Glomerular visceral epithelial cell (primary cell): ENCODE measurements around the gene CLDN2.
A peak's percentile ranks its signal among the peaks of the same experiment; 100 is the strongest.

Experiments
- DNase-seq: peaks from one replicate; pipeline ENCODE4 v3.0.0-alpha.2; 2016; ENCODE audit errors: extremely low spot score

Gene CLDN2

DNA sequence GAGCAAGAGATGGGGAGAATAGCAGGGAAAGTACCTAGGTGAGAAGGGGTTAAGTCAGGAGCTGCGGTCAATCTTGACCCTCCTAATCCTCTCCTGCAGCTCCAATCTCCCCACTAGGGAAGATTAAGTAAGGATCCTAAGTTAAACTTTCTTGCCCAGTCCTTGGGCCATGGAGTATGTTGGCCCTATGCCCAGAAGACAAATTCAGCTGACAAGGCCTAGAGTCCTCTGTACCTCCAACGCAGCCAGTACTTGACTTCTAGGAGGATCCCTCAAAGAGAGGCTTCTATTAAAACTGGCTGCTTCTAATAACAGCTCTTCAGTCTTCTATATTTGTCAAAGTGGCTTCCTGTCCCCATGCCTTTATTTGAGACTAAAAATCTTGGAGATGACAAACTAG is 1.4 kb downstream of the CLDN2 start:
- no peak for DNase-seq

GRCh38 chrX:106927023-106927422 is 6.8 kb downstream of the CLDN2 start:
- peak; percentile 16 for DNase-seq

GRCh38 chrX:106927700-106928099 is 7.5 kb downstream of the CLDN2 start:
- peak; percentile 80 for DNase-seq

- DNase-seq = no peak
Measured at GRCh38 chrX:106928227-106928626, 8.0 kb downstream of the CLDN2 start.

DNA sequence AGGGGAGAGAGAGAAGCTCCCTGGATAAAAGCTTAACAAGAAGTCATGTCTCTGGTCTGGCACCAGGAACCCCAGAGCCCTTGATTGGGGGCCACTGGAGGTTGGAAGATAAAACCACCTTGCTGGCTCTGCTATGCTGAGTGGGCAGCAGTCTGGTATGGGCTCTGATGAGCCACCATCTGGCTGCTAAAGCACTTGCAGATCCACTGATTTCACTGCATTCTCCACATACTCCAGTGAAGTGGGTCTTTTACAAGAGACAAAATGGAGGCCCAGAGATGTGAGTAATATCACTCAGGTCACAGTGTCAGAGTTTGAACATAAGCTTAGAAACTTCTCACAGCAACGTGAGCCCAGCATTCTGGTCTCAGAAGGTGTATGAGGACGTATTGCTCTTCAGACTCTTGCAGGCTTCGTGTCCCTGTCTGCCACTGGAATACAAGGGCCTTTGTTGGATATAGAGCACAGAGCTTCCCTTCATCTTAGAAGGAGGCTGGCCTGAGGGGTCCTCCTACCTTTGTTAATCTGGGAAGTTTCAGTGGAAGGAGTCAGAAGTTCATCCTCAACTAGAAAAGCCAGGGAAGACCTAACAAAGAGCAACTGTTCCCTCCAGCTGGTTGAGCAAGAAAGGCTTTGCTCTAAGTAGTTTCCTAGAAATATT is 11.8 kb downstream of the CLDN2 start:
- peak; percentile 15 for DNase-seq

DNA sequence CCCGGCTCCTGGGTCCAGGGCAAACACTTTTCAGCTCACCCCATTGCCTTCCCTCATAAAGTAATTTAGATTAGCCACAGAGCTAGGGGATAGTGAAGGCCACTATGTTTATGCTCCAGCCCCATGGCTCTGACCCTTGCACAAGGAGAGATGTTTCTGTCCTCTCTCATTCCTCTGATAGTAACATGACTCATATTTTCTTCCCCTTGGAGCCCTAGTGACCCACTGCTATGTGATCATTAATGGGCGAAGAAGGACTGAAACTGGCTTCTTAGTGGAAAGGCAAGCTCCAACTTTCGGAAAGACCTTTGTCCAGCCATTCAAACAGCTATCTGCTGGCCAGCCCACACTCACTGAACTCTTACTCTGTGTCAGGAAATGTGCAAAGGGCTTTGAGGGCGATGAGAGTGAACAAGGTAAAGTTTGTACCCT is 12.3 kb downstream of the CLDN2 start:
- peak; percentile 40 for DNase-seq

- peak; percentile 16 for DNase-seq
Measured at GRCh38 chrX:106932960-106933537, 12.8 kb downstream of the CLDN2 start.

- peak; percentile 84 for DNase-seq
Measured at GRCh38 chrX:106933538-106933961, 13.3 kb downstream of the CLDN2 start.

DNA sequence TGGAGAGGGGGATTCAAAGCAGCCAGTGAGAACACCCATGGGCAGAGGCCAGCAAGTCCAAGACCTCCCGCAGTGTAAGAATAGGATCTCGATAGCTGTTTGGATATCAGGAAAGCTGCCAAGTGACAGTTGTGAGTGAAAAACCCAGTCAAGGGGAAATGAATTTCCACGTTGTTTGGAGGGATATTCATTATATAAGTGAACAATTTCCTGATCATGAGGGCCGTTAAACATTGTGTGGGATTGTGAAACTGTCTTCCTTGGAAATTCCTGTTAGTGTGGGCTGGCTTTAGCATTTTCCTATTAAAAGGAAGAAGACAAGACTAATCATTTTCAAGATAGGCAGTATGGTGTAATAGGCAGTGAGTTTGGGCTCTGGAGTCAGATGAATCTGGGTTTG is 15.0 kb downstream of the CLDN2 start:
- DNase-seq = peak; percentile 88

GRCh38 chrX:106936246-106936645 is 16.0 kb downstream of the CLDN2 start:
- no peak for DNase-seq

- DNase-seq = no peak
Measured at GRCh38 chrX:106939566-106939965, 19.4 kb downstream of the CLDN2 start.

GRCh38 chrX:106940068-106940467 is 19.9 kb downstream of the CLDN2 start:
- DNase-seq = no peak

DNA sequence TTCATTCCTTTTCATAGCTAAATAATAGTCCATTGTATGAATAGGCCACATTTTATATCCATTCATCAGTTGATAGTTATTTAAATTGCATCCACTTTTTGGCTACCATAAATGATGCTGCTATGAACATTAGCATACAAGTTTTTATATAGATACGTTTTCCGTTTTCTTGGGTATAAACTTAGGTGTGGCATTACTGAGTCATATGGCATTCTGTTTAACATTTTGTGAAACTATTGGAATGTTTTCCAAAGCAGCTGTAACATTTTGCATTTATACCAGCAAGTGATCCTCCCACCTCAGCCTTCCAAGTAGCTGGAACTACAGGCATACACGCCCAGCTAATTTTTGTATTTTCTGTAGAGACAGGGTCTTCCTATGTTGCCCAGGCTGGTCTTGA is 26.3 kb downstream of the CLDN2 start:
- no peak for DNase-seq

- DNase-seq = no peak
Measured at GRCh38 chrX:106948641-106949040, 28.4 kb downstream of the CLDN2 start.

- no peak for DNase-seq
Measured at GRCh38 chrX:106949366-106949765, 29.2 kb downstream of the CLDN2 start.

DNA sequence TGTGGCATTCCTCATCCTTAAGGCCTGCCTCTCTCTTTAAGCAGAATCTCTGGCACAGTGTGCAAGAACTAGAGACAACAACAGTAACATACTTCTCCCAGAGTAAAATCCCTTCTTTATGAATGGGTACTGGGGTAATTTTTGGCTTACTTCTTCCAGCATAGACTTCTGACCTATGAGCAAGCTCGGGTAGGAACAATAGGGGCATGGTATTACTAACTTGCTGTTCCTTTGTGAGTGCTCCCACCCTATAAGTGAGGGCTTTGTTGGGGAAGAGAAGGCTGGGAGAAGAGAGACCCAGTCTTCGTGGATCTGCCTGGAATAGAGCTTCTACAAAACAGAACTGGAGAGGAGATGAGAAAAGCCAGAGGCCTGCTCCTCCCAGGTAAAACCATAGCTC is 30.2 kb downstream of the CLDN2 start:
- no peak for DNase-seq

- no peak for DNase-seq
Measured at GRCh38 chrX:106951230-106951629, 31.0 kb downstream of the CLDN2 start.

DNA sequence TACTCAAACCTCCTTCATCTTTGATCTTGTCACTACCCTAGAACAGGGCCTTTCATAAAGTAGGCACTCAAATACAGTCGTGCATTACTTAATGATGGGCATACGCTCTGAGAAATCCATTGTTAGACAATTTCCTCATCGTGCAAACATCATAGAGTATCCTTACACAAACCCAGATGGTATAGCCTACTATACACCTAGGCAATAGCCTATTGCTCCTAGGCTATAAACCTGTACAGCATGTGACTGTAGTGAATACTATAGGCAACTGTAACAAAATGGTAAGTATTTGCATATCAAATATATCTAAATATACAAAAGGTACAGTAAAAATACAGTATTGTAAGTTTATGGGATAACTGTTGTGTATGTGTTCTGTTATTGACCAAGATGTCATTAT is 31.9 kb downstream of the CLDN2 start:
- no peak for DNase-seq

- no peak for DNase-seq
Measured at GRCh38 chrX:106952538-106952937, 32.3 kb downstream of the CLDN2 start.

DNA sequence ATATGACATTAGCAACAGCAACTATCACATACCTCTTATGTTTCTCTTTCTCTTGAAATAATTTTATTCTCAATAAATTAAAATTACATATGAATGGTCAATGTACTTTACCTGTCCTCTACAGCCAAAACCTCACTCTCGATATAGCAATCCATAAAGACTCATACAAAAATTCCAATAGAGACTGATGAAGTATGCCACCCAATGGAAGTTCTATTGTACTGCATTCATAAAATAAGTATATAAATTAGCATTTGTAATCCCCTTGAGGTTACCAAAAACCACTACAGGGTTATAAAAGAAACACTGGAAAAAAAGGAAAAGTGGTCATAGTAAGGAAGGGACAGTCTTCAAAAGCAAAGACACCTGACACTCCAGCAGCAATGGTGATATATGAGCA is 32.8 kb downstream of the CLDN2 start:
- DNase-seq = peak; percentile 17

DNA sequence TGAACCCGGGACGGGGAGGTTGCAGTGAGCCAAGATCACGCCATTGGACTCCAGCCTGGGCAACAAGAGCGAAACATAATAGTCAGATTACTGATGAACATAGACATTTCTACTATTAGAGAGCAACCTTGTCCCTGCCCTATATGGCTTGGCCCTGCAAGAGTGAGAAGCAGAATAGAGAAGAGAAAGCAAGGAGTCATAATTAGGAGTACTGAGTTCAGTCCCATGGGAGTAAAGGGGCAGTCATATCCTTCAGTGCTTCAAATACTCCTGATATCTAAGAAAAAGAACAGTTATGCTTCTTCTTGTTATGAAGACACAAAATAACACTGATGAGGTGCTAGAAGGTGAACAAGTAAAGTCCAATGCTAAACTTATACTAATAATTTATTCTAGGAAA is 33.8 kb downstream of the CLDN2 start:
- DNase-seq = no peak

DNA sequence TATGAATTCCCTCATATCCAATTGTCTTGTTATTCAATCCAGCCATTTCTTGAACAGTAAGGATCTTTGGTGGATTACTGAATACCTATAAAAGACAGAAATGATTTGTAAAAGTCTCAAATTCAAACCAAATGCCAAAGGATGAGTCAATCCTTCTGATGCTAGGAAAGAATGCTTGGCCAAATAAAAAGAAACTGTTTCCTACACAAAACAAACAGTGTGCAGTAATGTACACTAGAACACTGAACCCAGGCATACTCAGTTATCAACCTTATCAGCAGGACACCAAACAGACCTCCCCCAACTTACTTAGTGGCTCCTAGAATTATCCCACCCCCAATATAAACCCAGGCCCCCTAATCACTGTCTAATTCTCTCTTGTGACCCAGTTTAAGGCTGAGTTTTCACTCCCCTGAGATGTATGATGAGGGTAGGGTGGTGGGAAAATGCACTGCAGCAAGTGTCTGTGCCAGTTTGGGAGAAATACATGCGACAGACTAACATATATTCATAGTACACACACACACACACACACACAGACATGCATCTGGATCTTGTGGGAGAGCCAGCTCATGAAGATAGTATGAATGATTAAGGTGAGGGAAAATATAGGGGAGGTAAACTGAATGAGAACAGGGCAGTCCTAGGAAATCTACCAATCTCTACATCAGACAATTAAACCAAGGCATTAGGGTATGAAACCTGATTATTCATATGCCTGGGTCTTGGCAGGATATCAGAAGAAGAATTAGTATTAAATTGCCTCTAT is 35.0 kb downstream of the CLDN2 start:
- no peak for DNase-seq

- DNase-seq = no peak
Measured at GRCh38 chrX:106957856-106958255, 37.7 kb downstream of the CLDN2 start.
